Measurements from ENCODE around the gene RAB12.

The RAB12 gene

GRCh38 chr18:8661754-8662559 is 52.7 kb downstream of the RAB12 start:
- H3K9me3 ChIP-seq (ENCODE audit: control insufficient read depth, insufficient read depth, low read length): no peaks in the 10 kb centered on the region
- peak overlapping the region; percentile 49 for H3K4me3 ChIP-seq (ENCODE audit: low read depth, low read length)
- peak overlapping the region; percentile 95 for H3K27ac ChIP-seq (ENCODE audit: low read depth, low read length)
- H3K9ac ChIP-seq (ENCODE audit: low read depth, low read length): no peak overlapping the region
- H3K36me3 ChIP-seq (ENCODE audit: control insufficient read depth, insufficient read depth, low read length): no peaks in the 10 kb centered on the region
- peaks cover 36% of the 10 kb centered on the region for H3K4me1 ChIP-seq (ENCODE audit: control insufficient read depth, insufficient read depth, low read length)
- peaks cover 3% of the 10 kb centered on the region; the same call in 1 of the 2 replicates for H3K27me3 ChIP-seq (ENCODE audit: control insufficient read depth, insufficient read depth, low read length)

- Histone ChIP-seq H3K4me1 (ENCODE audit: control insufficient read depth, insufficient read depth, low read length) (peaks cover 36% of the 10 kb centered on the region), H3K4me3 (ENCODE audit: low read depth, low read length) (no peak overlapping the region), H3K9me3 (ENCODE audit: control insufficient read depth, insufficient read depth, low read length) (no peaks in the 10 kb centered on the region)
Measured at GRCh38 chr18:8662560-8663255, 53.5 kb downstream of the RAB12 start.

DNA sequence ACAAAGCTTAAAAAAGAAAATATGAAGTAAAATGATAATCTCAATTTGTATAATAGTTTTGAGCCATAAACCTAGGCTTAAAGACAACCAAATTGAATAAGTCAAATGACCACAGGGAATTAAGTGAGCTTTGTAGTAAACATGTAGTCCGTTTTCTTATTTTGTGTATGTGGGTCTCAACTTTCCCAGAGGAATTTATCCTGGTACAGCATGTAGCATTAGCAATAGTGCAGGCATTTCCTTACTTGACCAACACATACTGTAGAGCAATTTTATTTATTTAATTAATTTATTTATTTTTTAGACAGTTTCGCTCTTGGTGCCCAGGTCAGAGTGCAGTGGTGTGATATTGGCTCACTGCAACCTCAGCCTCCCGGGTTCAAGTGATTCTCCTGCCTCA is 58.6 kb downstream of the RAB12 start:
- Histone ChIP-seq H3K9ac (ENCODE audit: low read depth, low read length) (no peak overlapping the region), H3K27me3 (ENCODE audit: control insufficient read depth, insufficient read depth, low read length) (peaks cover 3% of the 10 kb centered on the region; the same call in 1 of the 2 replicates), H3K27ac (ENCODE audit: low read depth, low read length) (no peak overlapping the region), H3K36me3 (ENCODE audit: control insufficient read depth, insufficient read depth, low read length) (no peaks in the 10 kb centered on the region), H3K4me1 (ENCODE audit: control insufficient read depth, insufficient read depth, low read length) (peaks cover 29% of the 10 kb centered on the region), H3K9me3 (ENCODE audit: control insufficient read depth, insufficient read depth, low read length) (no peaks in the 10 kb centered on the region), H3K4me3 (ENCODE audit: low read depth, low read length) (no peak overlapping the region)

More at GRCh38 chr18:8662560-8663255, 53.5 kb downstream of the RAB12 start:
- Histone ChIP-seq H3K36me3 (ENCODE audit: control insufficient read depth, insufficient read depth, low read length) (no peaks in the 10 kb centered on the region), H3K9ac (ENCODE audit: low read depth, low read length) (no peak overlapping the region), H3K27ac (ENCODE audit: low read depth, low read length) (peak overlapping the region; percentile 95), H3K27me3 (ENCODE audit: control insufficient read depth, insufficient read depth, low read length) (peaks cover 3% of the 10 kb centered on the region; the same call in 1 of the 2 replicates)

DNA sequence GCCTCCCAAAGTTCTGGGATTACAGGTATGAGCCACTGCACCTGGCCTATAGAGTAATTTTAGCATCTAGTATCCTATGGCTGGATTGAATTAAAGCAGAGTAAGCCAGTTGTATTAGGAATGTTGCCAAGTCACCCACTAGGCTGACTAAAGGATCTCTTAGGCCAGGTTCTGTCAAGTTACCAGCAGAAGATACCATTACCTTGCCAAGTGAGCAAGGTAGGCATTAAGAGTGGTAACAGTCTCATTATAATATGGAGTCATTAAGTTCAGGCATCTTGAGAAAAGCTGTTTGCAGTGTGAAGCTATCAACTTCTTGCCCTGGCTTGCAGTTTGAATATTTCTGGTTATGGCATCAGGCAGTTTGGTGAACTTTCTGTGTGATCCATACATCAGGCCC is 59.1 kb downstream of the RAB12 start:
- Histone ChIP-seq H3K9ac (ENCODE audit: low read depth, low read length) (no peak overlapping the region), H3K36me3 (ENCODE audit: control insufficient read depth, insufficient read depth, low read length) (no peaks in the 10 kb centered on the region), H3K9me3 (ENCODE audit: control insufficient read depth, insufficient read depth, low read length) (no peaks in the 10 kb centered on the region), H3K27ac (ENCODE audit: low read depth, low read length) (no peak overlapping the region), H3K27me3 (ENCODE audit: control insufficient read depth, insufficient read depth, low read length) (peaks cover 3% of the 10 kb centered on the region; the same call in 1 of the 2 replicates), H3K4me3 (ENCODE audit: low read depth, low read length) (no peak overlapping the region), H3K4me1 (ENCODE audit: control insufficient read depth, insufficient read depth, low read length) (peaks cover 27% of the 10 kb centered on the region)

DNA sequence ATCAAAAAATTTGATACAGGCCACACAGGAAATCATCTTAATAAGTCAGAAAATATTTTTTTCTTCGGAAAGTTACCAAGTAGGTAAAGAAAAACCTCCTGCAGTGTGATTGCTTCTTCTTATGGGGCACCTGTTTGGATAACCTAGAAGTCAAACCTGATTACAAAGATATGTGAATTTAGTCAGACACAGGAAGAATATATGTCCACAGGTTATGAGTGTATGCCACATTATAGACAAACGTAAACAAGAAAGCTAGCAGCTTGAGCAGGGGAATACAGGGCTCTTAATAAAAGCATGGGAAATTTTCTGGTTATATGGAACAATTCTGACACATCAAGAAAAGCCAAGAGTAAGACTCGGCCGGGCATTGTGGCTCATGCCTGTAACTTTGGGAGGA is 60.3 kb downstream of the RAB12 start:
- no peaks in the 10 kb centered on the region for H3K27me3 ChIP-seq (ENCODE audit: control insufficient read depth, insufficient read depth, low read length)

GRCh38 chr18:8673256-8674209 is 64.3 kb downstream of the RAB12 start:
- Histone ChIP-seq H3K4me3 (ENCODE audit: low read depth, low read length) (no peak overlapping the region), H3K36me3 (ENCODE audit: control insufficient read depth, insufficient read depth, low read length) (no peaks in the 10 kb centered on the region), H3K4me1 (ENCODE audit: control insufficient read depth, insufficient read depth, low read length) (peaks cover 28% of the 10 kb centered on the region), H3K27me3 (ENCODE audit: control insufficient read depth, insufficient read depth, low read length) (no peaks in the 10 kb centered on the region), H3K9ac (ENCODE audit: low read depth, low read length) (no peak overlapping the region), H3K9me3 (ENCODE audit: control insufficient read depth, insufficient read depth, low read length) (no peaks in the 10 kb centered on the region), H3K27ac (ENCODE audit: low read depth, low read length) (no peak overlapping the region)

More for the DNA sequence above, 60.3 kb downstream of the RAB12 start:
- Histone ChIP-seq H3K4me1 (ENCODE audit: control insufficient read depth, insufficient read depth, low read length) (peaks cover 32% of the 10 kb centered on the region), H3K27ac (ENCODE audit: low read depth, low read length) (no peak overlapping the region), H3K9me3 (ENCODE audit: control insufficient read depth, insufficient read depth, low read length) (no peaks in the 10 kb centered on the region), H3K9ac (ENCODE audit: low read depth, low read length) (no peak overlapping the region), H3K4me3 (ENCODE audit: low read depth, low read length) (no peak overlapping the region), H3K36me3 (ENCODE audit: control insufficient read depth, insufficient read depth, low read length) (no peaks in the 10 kb centered on the region)

- Histone ChIP-seq H3K4me1 (ENCODE audit: control insufficient read depth, insufficient read depth, low read length) (peaks cover 20% of the 10 kb centered on the region), H3K27me3 (ENCODE audit: control insufficient read depth, insufficient read depth, low read length) (no peaks in the 10 kb centered on the region), H3K9ac (ENCODE audit: low read depth, low read length) (no peak overlapping the region), H3K27ac (ENCODE audit: low read depth, low read length) (no peak overlapping the region), H3K4me3 (ENCODE audit: low read depth, low read length) (no peak overlapping the region), H3K36me3 (ENCODE audit: control insufficient read depth, insufficient read depth, low read length) (no peaks in the 10 kb centered on the region), H3K9me3 (ENCODE audit: control insufficient read depth, insufficient read depth, low read length) (no peaks in the 10 kb centered on the region)
Measured at GRCh38 chr18:8675057-8675456, 65.8 kb downstream of the RAB12 start.

GRCh38 chr18:8681196-8681595 is 72.0 kb downstream of the RAB12 start:
- Histone ChIP-seq H3K36me3 (ENCODE audit: control insufficient read depth, insufficient read depth, low read length) (no peaks in the 10 kb centered on the region), H3K4me3 (ENCODE audit: low read depth, low read length) (no peak overlapping the region), H3K4me1 (ENCODE audit: control insufficient read depth, insufficient read depth, low read length) (peaks cover 8% of the 10 kb centered on the region), H3K9me3 (ENCODE audit: control insufficient read depth, insufficient read depth, low read length) (no peaks in the 10 kb centered on the region), H3K27me3 (ENCODE audit: control insufficient read depth, insufficient read depth, low read length) (no peaks in the 10 kb centered on the region), H3K9ac (ENCODE audit: low read depth, low read length) (no peak overlapping the region), H3K27ac (ENCODE audit: low read depth, low read length) (no peak overlapping the region)

- Histone ChIP-seq H3K4me3 (ENCODE audit: low read depth, low read length) (no peak overlapping the region), H3K9me3 (ENCODE audit: control insufficient read depth, insufficient read depth, low read length) (no peaks in the 10 kb centered on the region), H3K9ac (ENCODE audit: low read depth, low read length) (no peak overlapping the region), H3K27ac (ENCODE audit: low read depth, low read length) (no peak overlapping the region), H3K36me3 (ENCODE audit: control insufficient read depth, insufficient read depth, low read length) (no peaks in the 10 kb centered on the region), H3K27me3 (ENCODE audit: control insufficient read depth, insufficient read depth, low read length) (no peaks in the 10 kb centered on the region), H3K4me1 (ENCODE audit: control insufficient read depth, insufficient read depth, low read length) (peaks cover 20% of the 10 kb centered on the region)
Measured at GRCh38 chr18:8684577-8684976, 75.3 kb downstream of the RAB12 start.

DNA sequence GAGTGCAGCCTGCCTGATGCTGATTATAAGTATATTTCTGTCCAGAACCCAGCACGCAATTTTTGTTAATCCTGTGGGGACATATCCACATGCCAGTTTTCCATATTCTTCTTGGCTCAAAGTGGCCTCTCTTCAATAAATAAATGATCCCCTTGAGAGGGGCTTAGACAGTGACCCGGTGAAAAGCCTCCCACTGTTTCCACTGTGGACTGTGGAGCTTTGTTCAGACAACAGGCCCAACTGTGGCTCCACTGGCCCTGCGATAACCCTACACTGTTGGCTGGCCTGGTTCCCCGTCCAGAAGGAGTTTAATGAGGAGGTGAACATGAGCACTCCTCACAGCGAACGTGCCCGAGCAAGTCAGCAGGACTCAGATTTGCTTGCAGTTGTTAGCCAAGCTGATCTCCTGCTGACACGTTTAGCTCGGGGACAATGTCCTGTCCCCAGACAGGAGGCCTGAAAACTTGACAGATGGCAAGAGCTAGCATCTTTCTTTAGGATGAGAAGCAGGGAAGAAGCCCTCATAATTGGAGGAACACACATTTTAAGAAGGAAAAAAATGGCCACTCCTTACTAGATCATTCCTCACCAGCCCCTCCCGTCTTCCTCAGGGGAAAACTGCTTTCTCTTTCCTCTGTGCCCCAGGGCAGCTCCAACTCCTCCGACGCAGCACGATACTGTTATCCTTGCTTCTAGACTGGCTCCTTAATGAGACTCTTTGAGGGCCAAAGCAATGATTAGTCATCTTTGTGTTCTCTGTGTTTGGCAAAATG is 76.1 kb downstream of the RAB12 start:
- H3K27me3 ChIP-seq (ENCODE audit: control insufficient read depth, insufficient read depth, low read length): no peaks in the 10 kb centered on the region
- no peak overlapping the region for H3K27ac ChIP-seq (ENCODE audit: low read depth, low read length)
- H3K4me1 ChIP-seq (ENCODE audit: control insufficient read depth, insufficient read depth, low read length): peaks cover 20% of the 10 kb centered on the region
- no peaks in the 10 kb centered on the region for H3K36me3 ChIP-seq (ENCODE audit: control insufficient read depth, insufficient read depth, low read length)
- no peaks in the 10 kb centered on the region for H3K9me3 ChIP-seq (ENCODE audit: control insufficient read depth, insufficient read depth, low read length)
- no peak overlapping the region for H3K9ac ChIP-seq (ENCODE audit: low read depth, low read length)
- H3K4me3 ChIP-seq (ENCODE audit: low read depth, low read length): no peak overlapping the region
